GM19035 (cell line): ENCODE results near the gene FKBP6.
A peak's percentile ranks its signal among the peaks of the same experiment; 100 is the strongest.
"Not testable (repeated sequence)": the region's sequence is repeated elsewhere in the genome, so short reads cannot be mapped to it uniquely, and the experiment has no call there.

Experiments used
- ATAC-seq: cut with Tn5 transposase; IDR thresholded peaks from one replicate; pipeline ENCODE4 v1.9.1; 2021; ENCODE audit not compliant: unreplicated experiment

The FKBP6 gene

DNA sequence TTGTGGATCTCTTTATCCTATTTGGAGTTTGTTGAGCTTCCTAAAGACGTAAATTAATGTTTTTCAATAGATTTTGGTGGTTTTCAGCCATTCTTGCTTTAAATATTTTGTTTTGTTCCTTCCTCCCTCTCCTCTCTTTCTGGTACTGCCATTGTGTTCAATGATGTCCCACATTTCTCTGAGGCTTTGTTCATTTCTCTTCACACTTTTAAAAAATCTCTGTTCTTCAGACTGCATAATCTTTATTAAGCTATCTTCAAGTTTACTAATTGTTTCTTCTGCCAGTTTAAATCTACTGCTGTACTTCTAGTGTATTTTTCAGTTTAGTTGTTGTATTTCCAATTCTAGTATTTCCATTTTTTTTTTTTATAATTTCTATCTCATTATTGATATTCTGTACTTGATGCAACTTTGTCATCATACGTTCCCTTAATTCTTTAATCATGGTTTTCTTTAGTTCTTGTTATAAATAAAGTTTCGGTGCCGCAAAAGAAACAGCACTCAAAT, 60.0 kb downstream of the FKBP6 start:
- ATAC-seq, result no peak

DNA sequence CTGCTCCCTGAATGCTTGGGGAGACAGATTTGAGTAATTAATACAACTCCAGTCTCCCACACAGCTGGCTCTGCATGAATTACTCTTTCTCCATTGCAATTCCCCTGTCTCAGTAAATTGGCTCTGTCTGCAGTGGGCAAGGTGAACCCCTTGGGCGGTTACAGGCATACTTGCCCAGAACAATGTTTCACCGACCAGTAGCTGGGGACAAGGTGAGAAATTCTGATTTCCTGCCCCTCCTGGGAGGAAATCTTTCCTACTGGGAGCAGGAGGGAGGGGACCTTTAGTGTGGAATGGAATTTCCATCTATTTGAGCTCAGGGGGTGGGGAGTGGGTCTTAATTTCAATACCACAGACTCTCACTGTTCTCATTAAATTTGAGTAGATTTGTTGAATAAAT, 63.4 kb downstream of the FKBP6 start:
- ATAC-seq, result no peak

DNA sequence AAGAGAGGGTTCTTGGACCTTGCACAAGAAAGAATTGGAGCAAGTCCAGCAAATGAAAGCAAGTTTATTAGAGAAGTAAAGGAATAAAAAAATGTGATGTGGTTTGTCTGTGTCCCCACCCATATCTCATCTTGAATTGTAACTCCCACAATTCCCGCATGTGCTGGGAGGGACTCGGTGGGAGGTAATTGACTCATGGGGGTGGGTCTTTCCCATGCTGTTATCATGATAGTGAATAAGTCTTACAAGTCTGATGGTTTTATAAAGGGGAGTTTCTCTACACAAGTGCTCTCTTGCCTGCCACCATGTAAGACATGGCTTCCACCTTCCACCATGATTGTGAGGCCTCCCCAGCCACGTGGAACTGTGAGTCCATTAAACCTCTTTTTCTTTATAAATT, 66.5 kb downstream of the FKBP6 start:
- no peak for ATAC-seq

DNA sequence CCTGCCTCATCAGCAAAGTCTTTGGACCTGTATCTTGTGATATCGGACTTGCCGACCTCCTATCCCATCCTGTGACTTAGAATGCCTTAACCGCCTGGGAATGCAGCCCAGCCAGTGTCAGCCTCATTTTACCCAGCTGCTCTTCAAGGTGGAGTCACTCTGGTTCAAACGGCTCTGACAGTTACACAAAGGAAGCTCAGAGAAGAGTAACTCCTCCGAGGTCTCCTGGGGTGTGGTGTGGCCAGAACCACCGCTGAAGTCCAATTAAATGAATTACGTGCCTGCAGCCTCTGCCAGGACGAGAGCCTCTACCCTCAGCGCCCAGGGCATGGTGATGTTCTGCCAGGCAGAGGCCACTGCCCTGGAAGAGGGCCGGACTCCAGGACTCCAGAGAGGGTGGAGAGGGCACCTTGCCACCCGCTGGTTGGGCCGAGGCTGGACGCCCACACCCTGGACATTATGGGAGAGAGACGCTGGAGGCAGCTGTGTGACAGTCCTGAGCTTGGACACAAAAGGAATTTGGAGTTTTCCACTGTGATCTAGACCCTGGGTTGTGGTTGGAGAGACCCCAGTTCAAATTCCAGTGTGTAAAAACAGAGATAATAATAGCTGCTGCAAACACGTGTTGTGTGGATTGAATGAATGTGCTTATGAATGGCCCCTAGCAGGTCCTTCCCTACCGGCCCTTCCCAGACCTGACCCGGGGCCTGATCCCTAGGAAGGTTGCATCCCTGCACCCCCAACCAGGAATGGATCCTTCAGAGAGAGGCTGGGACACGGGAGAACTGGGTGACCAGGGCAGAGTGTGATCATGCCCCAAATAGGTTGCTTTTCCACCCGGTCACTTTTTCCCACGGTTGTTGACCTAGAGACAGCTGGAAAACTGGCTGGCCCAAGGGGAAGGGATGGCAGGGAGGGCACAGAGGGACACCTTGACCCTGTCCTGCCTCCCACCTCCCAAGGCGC, 67.9 kb downstream of the FKBP6 start:
- ATAC-seq, result no peak

DNA sequence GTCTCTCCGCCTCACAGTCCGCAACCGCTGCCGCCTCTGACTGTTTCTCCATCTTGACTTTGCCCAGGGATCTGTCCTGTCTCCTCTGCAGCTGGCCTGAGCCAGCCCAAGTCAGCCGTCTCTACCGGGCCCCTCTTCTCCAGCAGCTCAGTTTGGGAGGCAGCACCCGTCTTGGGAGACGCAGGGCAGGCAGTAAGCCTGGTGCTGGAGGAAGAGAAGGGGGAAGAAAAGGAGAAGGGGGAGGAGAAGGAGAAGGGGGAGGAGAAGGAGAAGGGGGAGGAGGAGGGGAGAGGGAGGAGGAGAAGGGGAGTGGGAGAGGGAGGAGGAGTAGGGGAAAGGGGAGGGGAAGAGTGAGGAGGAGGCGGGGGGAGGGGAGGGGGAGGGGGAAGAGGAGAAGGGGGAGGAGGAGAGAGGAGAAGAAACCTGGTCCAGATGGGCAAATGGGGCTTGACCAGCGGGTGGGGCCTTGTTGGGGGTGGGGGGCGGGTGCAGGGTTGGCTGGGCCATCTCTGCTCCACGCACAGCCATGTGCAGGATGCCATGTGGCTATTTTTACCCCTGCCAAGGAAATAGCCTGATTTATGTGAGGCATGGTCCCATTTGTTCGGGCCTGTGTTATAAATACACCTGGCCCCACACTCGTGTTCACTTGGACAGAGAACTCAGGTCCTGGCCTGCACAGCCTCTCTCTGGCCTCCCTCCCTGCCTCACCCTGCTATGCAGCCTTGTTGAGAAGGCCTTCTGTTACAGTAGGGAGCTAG, 69.7 kb downstream of the FKBP6 start:
- ATAC-seq, result no peak

DNA sequence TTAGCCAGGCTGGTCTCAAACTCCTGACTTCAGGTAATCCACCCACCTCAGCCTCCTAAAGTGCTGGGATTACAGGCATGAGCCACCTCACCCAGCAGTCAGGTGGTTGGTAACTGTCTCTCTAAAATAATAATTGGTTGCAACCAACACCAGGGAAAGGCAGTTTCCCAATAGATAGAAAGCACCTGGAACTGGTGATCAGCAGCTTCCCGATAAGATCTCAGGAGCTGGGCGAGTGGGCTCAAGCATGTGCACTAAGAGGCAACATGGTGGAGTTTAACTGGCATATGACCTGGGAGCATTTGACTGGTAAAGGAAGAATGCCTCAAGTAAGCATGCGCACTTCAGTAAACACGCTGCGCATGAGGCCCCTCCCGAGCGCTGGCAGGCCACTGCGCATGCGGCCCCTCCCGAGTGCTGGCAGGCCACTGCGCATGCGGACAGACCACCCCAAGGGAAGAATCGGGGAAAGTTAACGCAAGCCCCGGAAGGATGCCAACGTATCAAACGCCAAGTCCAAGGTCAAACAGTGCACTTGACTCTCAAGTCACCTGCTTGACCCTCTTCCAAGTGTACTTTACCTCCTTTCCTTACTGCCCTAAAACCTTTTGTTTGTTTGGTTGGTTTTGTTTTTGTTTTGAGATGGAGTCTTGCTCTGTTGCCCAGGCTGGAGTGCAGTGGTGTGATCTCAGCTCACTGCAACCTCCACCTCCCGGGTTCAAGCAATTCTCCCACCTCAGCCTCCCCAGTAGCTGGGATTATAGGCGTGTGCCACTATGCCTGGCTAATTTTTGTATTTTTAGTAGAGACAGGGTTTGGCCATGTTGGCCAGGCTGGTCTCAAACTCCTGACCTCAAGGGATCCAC, 71.5 kb downstream of the FKBP6 start:
- ATAC-seq, result peak; percentile 58

DNA sequence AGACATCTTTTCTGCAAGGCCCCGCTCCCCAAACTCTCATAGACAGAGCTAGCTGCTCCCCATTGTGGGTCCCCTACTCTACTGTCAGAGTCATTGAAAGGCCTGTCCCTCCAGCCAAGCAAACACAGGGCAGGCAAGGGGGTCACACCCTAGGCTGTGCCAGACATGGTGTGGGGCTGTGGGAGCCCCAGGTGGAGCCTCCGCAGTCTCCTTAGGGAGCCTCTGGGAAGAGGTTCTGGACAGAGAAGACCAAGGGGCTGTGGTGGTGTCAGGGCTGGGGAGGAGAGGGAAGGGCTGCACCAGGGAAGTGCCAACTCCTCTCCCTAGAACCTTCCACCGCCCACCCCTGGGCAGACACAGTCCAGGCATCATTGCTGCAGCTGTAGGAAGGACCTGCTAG, 76.9 kb downstream of the FKBP6 start:
- ATAC-seq, result not testable (repeated sequence)
